HK-2 (cell line): ENCODE results near the gene HOXD3.
A peak's percentile ranks its signal among the peaks of the same experiment; 100 is the strongest.

Experiments used
- DNase-seq: peaks from one replicate; pipeline ENCODE4 v3.0.0-alpha.2; 2018; ENCODE audit not compliant: unreplicated experiment

The HOXD3 gene

GRCh38 chr2:176121190-176122051 lies 35.7 kb upstream of the HOXD3 start:
- DNase-seq, result no peak

DNA sequence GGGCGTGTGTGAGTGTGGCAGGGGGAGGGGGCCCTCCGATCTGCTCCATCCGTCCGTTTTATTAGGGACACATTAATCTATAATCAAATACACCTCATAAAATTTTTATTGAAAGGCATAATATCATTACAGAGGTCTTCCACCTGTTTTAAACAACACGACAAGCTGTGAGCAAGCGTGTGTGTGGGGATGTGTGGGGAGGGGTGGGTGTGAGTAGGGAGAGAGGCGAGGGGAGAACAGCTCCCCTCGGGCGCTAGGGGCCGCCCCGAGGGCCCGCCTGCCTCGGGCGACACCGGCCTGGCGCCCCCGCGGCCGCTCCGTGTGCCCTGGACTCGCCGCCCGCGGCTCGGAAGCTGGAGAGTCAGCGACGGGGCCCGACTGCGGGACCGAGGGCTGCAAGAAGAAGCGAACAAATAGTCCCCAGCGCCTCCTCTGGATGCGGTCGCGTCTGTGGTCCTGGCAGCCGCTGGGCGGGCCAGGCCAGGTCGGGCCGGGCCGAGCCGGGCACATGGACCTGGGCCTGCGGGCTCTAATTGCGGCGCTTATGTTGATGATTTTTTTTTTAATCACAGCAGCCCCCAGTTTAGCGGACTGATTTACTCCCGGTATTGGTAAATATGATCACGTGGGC lies 34.9 kb upstream of the HOXD3 start:
- no peak for DNase-seq

DNA sequence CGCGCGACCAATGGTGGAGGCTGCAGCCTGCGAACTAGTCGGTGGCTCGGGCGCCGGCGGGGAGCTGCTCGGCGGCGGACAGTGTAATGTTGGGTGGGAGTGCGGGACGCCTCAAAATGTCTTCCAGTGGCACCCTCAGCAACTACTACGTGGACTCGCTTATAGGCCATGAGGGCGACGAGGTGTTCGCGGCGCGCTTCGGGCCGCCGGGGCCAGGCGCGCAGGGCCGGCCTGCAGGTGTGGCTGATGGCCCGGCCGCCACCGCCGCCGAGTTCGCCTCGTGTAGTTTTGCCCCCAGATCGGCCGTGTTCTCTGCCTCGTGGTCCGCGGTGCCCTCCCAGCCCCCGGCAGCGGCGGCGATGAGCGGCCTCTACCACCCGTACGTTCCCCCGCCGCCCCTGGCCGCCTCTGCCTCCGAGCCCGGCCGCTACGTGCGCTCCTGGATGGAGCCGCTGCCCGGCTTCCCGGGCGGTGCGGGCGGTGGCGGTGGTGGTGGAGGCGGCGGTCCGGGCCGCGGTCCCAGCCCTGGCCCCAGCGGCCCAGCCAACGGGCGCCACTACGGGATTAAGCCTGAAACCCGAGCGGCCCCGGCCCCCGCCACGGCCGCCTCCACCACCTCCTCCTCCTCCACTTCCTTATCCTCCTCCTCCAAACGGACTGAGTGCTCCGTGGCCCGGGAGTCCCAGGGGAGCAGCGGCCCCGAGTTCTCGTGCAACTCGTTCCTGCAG lies 34.3 kb upstream of the HOXD3 start, which contains the start of gene HOXD9:
TSS of gene HOXD9 (plus strand) at position 37 of the 728 bp plus-strand sequence. CDS start at position 87, 50 bp downstream.
- DNase-seq, result peak; percentile 72

DNA sequence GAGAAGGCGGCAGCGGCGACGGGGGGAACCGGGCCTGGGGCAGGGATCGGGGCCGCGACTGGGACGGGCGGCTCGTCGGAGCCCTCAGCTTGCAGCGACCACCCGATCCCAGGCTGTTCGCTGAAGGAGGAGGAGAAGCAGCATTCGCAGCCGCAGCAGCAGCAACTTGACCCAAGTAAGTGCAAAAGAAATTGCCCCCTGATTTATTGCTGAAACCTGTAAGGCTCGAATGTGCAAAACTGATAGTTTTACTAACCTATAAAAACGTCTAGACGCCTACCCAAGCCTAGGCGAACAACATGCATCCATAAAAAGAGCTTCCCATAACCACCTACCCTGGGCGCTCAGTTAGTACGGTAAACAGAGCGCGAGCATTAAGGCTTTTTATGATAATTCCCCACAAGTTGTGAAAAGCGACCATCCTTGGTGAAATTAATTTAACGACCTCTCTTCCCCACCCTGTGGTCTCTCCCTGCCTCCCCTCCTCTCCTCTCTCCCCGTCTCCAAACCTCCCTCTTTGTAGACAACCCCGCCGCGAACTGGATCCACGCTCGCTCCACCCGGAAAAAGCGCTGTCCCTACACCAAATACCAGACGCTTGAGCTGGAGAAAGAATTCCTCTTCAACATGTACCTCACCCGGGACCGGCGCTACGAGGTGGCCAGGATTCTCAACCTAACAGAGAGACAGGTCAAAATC lies 33.5 kb upstream of the HOXD3 start:
- DNase-seq, result no peak

DNA sequence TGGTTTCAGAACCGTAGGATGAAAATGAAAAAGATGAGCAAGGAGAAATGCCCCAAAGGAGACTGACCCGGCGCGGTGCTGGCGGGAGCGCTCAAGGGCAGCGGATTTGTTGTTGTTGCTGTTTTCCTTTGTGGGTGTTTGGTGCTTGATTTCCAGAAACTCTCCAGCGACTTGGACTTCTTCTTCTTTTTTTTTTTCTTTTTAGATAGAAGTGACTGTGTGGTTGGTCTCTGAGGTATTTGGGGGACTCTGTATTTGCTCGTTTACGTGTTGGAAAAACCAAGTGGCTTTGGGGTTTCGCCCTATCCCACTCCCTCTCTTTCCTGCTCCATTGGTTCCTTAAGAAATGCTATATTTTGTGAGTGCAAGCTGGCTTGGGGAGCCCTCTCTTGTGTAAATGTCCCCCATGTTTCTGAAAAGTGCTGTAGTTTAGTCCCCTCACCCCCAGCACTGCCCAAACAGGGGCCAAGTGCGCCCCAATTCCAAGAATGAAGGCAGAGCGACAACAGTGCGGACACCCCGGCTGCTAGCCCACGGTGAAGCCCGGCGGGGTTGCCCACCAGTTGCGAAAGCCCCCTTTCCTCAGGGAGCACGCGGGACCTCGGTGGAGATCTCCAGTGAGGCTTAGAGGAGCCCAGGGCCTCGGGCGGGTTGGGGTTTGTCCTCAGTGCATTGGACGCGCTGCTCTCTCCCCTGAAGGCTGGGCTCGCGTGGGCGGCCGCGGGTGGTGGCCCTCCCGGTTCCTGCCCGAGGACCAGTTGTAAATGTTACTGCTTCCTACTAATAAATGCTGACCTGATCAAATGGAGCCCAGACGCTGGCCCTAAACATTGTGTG lies 32.8 kb upstream of the HOXD3 start:
- DNase-seq, result no peak

DNA sequence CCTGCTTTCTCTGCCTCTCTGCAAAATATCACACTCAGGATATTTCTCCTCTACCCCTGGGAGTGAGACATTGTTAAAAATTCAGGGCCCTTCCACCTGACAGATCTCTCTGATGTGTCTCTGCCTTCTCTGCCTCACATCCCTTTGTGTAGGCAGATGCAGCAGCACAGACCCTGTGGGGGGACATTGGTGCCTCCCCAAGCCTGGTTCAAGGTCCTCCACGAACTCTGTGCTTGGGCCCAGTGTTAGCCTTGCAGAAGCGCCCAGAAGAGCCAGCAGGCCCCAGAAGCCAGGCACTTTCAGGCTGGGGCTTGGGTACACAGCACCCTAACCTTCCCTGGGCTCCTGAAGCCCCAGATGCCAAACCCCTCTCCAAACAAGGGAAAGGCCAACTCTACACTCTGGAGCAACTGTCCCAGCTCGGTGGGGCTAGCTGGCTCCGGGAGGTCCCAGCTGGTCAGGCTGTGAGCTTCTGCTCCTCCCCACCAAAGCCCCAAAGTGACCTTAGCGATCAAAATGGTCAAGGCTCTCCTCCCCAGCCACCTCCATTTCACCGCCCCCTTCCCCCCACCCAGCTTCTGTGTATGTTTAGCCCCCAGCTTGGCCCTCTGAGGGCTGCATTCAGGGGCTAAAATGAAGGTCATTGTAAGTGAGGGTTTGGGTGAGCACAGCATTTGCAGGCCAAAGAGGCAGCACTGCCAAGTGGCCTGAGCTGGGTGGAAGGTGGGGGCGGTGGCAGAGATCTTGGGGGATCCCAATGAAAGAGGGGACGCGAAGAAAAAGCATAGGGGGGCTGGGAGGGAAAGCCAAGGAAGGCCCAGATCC lies 31.9 kb upstream of the HOXD3 start:
- DNase-seq, result no peak

- DNase-seq, result no peak
Observed at GRCh38 chr2:176125772-176126054, 31.4 kb upstream of the HOXD3 start.

DNA sequence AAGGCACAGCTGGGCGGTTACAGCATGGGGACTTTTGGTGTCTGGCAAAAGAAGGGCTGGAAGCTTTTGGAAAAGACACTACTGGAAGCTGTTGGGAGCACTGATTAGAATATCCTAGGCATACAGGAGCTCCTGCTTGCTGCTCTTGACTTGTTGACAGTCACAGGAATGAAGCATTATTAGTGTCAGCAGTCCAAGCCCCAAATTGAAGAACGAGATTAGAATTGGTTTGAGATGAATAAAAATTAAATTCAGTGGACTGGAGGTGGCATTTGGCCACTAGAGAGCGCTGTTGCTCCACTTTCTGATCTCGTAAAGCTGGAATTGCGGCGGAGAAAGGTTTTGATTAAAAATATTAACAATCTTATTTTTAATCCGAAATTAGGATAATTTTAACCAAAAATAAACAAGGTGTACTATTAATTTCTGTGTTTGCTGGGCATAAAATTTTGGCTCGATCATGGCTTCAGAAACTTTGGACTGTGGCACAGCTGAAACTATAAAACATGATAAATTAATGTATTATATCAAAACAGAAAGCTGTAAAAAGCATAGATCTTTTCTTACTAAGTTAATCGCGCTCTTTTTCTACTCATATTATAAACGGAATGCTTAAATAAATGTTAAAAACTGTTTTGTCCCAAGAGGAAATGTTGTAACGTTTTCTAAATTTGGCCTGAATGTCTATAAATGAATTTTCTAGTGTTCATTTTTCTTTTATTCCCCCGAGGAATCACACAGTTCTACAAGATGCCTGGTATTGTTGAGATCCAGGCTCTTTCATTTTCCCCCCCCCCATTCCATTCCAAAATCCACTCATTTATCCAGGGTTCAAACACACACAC lies 30.0 kb upstream of the HOXD3 start:
- DNase-seq, result peak; percentile 60

DNA sequence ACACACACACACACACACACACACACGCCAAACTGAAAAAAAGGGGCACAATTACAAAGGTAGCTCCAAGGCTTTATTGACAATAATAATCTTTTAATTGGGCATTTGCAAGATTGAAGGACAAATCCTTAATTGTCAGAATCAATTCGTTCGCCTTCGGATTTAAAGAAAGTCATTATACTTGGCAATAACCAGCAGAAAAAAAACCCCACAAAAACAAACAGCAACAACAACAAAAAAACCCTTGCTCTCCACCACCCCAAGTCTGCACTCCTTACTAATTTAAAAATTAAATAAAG lies 29.4 kb upstream of the HOXD3 start:
- no peak for DNase-seq

DNA sequence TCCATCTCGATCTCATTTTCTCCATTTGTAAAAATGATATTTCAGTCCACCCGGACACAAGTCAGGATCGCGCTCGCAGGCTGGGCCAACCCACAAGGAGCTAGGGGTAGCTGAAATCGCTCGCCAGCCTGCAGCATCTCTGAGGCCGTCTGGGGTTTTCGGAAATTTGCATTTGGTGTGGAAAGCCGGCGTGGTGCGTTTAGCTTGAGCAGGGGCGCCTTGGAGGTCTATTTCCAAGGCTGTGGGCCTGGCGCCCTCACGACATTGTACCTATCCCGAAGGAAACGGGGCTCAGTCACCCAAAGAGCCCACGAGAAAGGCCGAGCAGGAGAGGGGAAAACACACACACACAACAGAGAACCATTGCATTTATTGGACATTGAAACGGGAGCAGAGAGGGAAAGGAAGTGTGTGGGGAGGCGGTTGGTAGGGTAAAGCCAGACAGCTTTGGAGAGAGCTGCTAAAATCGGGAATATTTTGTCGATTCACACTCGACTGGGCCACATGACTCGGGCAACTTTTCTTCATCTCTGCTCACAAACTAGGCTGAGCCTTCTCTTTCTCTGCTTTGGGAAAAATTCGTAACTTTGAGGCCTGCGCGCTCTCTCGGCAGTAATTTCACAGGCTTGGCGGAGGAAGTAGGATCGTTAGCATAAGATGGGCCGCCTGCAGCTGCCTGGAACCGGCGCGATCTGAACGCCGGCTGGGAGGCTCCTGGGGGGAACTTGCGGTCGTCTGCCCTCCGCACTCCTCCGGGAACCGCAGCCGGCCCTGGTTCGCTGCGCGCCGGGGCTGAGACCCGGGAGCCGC lies 28.7 kb upstream of the HOXD3 start:
- no peak for DNase-seq

DNA sequence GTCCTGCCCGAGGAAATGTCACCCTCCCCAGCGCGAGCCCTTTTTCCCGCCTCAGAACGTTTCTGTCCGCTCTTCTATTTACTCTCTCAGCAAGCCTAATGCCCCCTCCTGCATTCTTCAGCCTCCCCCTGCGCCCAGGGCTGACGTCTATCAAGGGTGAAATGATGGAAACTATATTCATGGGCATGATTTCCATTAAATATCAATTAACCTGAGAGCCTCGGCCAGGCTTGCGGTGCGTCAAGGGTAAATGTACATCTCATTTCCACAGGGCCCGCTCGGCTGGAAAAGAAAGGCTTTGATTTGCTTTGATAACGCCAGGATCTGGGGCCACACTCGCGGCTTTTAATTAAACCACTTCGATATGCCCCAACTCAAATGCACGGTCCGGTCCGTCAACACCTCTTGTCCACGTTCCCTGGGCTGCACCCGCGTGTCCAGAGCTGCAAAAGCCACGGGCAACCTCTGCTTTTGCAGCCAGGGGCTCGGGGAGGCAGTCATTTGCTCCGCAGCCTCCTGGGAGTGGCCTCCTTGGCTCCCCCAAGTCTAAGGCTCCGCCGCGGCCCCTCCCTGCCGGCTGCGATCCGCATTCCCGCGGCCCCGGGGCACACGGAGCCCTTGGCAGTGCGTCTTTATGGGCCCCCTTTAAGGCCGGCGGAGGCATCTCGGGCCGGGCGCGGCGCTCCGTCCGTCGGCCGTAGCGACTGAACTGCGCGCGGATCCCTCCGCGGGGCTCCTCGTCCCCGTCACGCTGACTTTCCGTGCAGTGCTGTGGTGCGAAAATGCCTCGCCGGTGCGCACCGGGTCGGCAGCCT lies 27.9 kb upstream of the HOXD3 start, which contains the start of gene HOXD8:
TSS of gene HOXD8 (plus strand) at position 724 of the 815 bp plus-strand sequence. CDS start 662 bp downstream, outside the sequence.
- DNase-seq, result peak; percentile 71

DNA sequence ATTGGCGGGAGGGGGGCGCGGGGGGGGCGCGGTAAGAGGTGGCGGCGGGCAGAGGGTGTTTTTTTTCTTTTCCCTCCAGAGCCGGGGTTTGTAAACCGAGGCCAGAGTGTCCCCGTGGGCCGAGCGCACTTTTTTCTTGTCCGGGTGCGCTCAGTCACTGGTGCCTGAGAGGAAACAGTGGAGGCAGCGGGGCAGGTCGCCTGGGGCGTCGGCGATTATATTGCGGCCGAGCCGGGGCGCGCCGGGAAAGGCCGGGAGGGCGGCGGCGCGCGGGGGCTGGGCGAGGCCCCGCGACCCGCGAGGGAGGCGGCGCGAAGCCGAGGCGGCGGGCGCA lies 27.3 kb upstream of the HOXD3 start:
- peak; percentile 51 for DNase-seq

GRCh38 chr2:176130147-176130956 lies 26.8 kb upstream of the HOXD3 start:
- DNase-seq, result peak; percentile 41

- no peak for DNase-seq
Observed at GRCh38 chr2:176130957-176131847, 25.9 kb upstream of the HOXD3 start.

- DNase-seq, result no peak
Observed at GRCh38 chr2:176131848-176132158, 25.3 kb upstream of the HOXD3 start.
